Lower leg skin (tissue), 4 donors: ENCODE results near the gene TXNL4B. TPM values are rescaled to one million over a fixed set of nuclear protein-coding genes. Genes with fewer than 3 reads are reported as not detected.

Source experiments
- DNase-seq, 2 donors: peaks; one replicate each; pipeline ENCODE4 v3.0.0-alpha.2; 2019; ENCODE audit warnings: low spot score in 2 of 2
- H3K4me3 ChIP-seq: fragments of 200-600 bp; sonication (generic); 2 replicates; pipeline ENCODE4 v1.5.1; 2017; ENCODE audit warnings: mild to moderate bottlenecking, low read depth; ENCODE audit not compliant: poor library complexity, severe bottlenecking
- POLR2A ChIP-seq, 2 donors: fragments of 450-650 bp; IDR thresholded peaks; one replicate each; pipeline ENCODE4 v1.6.1; 2016 to 2017; ENCODE audit warnings: antibody characterized with exemption in 2 of 2, mild to moderate bottlenecking in 1 of 2, moderate library complexity in 1 of 2
- WGBS, 2 donors: methylation state at CpG; one replicate each; pipeline ENCODE4 v1.1.5; 2018; 5-methylcytosine and 5-hydroxymethylcytosine counted together
- intact Hi-C: fragments of 100-400 bp; cut with DNase I; formaldehyde crosslinking; loops from one replicate; pipeline ENCODE4 v1.15.0; 2023; ENCODE audit warnings: low total_unique reads
- total RNA-seq, 4 donors: library from RNA; depleted of rRNA; stranded (reverse); fragments of >200 nt; gene quantifications; one replicate each; pipeline ENCODE4 v1.1.0, GENCODE V29; 2016
- TF ChIP-seq, protein P1 (sequence below), 3 donors: fragments of 450-650 bp; IDR thresholded peaks; one replicate each; pipeline ENCODE4 v1.5.1; 2016; ENCODE audit warnings: antibody characterized with exemption in 3 of 3, mild to moderate bottlenecking in 3 of 3, moderate library complexity in 2 of 3

Gene TXNL4B
- total RNA-seq, 4 donors from 2014 or later: 10.5 to 12.4 (median 11.4) TPM

GRCh38 chr16:72107371-72107770, 14.0 kb upstream of the TXNL4B start:
- no peak overlapping the region for H3K4me3 ChIP-seq
- intact Hi-C loops: no loop called here
- TF ChIP-seq POLR2A (IDR thresholded peaks at IDR 0.05): no peak
- TF ChIP-seq, protein P1, sequence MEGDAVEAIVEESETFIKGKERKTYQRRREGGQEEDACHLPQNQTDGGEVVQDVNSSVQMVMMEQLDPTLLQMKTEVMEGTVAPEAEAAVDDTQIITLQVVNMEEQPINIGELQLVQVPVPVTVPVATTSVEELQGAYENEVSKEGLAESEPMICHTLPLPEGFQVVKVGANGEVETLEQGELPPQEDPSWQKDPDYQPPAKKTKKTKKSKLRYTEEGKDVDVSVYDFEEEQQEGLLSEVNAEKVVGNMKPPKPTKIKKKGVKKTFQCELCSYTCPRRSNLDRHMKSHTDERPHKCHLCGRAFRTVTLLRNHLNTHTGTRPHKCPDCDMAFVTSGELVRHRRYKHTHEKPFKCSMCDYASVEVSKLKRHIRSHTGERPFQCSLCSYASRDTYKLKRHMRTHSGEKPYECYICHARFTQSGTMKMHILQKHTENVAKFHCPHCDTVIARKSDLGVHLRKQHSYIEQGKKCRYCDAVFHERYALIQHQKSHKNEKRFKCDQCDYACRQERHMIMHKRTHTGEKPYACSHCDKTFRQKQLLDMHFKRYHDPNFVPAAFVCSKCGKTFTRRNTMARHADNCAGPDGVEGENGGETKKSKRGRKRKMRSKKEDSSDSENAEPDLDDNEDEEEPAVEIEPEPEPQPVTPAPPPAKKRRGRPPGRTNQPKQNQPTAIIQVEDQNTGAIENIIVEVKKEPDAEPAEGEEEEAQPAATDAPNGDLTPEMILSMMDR (IDR thresholded peaks at IDR 0.05): no peak
- WGBS, 2 donors: 97% methylated on average over 17 of the region's 17 CpGs
- DNase-seq: peak in 1 of 2 donors; percentile 68

GRCh38 chr16:72105978-72106377, 12.6 kb upstream of the TXNL4B start:
- WGBS, 2 donors: 96 to 97% methylated on average over 12 of the region's 12 CpGs
- TF ChIP-seq, protein P1 (IDR thresholded peaks at IDR 0.05): no peak
- no peak for TF ChIP-seq POLR2A (IDR thresholded peaks at IDR 0.05)
- peak in 1 of 2 donors; percentile 71 for DNase-seq

GRCh38 chr16:72104905-72105304, 11.5 kb upstream of the TXNL4B start:
- TF ChIP-seq, protein P1 (IDR thresholded peaks at IDR 0.05): no peak
- no peak for TF ChIP-seq POLR2A (IDR thresholded peaks at IDR 0.05)
- 95 to 100% methylated on average over 7 to 9 of the region's 9 CpGs for WGBS, 2 donors
- DNase-seq: peak in 1 of 2 donors; percentile 74
- no peak overlapping the region for H3K4me3 ChIP-seq
- intact Hi-C loops: no loop called here

More at GRCh38 chr16:72105978-72106377, 12.6 kb upstream of the TXNL4B start:
- intact Hi-C loops: no loop called here
- H3K4me3 ChIP-seq: no peak overlapping the region

DNA sequence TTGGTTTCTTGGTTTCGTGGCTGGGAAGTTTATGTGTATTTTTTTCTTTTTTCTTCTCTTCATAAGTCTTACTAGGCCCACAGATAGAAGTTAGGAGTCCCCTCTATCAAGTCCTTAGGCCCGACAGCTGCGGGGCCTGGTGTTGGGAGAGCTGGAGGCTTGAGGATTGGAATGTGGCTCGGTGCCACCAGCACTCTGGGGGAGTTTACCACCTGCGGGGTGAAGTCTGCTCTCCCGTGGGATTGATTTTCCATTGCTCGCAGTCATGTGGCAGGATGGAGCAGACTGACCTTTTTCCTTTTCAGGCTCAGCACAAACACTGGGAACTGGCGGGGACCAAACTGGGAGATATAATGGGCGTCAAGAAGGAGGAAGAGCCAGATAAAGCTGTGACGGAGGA, 7.8 kb upstream of the TXNL4B start:
- TF ChIP-seq, protein P1 (IDR thresholded peaks at IDR 0.05): no peak
- TF ChIP-seq POLR2A (IDR thresholded peaks at IDR 0.05): no peak
- no peak for DNase-seq
- intact Hi-C loops: no loop called here
- WGBS, 2 donors: 89 to 91% methylated on average over 10 of the region's 10 CpGs
- H3K4me3 ChIP-seq: no peak overlapping the region

GRCh38 chr16:72099377-72099818, 6.0 kb upstream of the TXNL4B start:
- DNase-seq: no peak
- no peak for TF ChIP-seq POLR2A (IDR thresholded peaks at IDR 0.05)
- TF ChIP-seq, protein P1 (IDR thresholded peaks at IDR 0.05): no peak
- intact Hi-C loops: no loop called here
- WGBS, 2 donors: 69 to 73% methylated on average over 12 of the region's 12 CpGs
- no peak overlapping the region for H3K4me3 ChIP-seq

- intact Hi-C loops: no loop called here
- no peak for DNase-seq
- no peak overlapping the region for H3K4me3 ChIP-seq
- WGBS, 2 donors: 79 to 80% methylated on average over 15 of the region's 15 CpGs
- no peak for TF ChIP-seq POLR2A (IDR thresholded peaks at IDR 0.05)
- TF ChIP-seq, protein P1 (IDR thresholded peaks at IDR 0.05): no peak
These were observed 5.5 kb upstream of the TXNL4B start for GRCh38 chr16:72098936-72099335.
